Activated CD8-positive, alpha-beta T cell treated with anti-CD3 and anti-CD28 coated beads for 36 hours (primary cell): ENCODE measurements around the gene KCNIP1. TPM values are rescaled to one million over a fixed set of nuclear protein-coding genes. Genes with fewer than 3 reads are reported as not detected.

Experiments
- ATAC-seq: fragments of 200-7000 bp; cut with Tn5 transposase; one replicate; pipeline ENCODE4 v1.10.0; 2021; ENCODE audit warnings: mild to moderate bottlenecking, moderate library complexity
- CTCF ChIA-PET: fragments of 350-600 bp; sonication (Branson Sonifier 250); formaldehyde crosslinking; loops from one replicate; lab custom pipeline; 2021; ENCODE audit warnings: antibody characterized with exemption; lab: Charles Lee
- POLR2A ChIA-PET: fragments of 350-600 bp; sonication (Branson Sonifier 250); formaldehyde crosslinking; loops from one replicate; lab custom pipeline; 2021; ENCODE audit warnings: antibody characterized with exemption; lab: Charles Lee
- DNase-seq: peaks from one replicate; pipeline ENCODE4 v3.0.0-alpha.2; 2020
- H3K27ac Mint-ChIP-seq: one replicate; pipeline ENCODE4 v1.8.0; 2021; ENCODE audit warnings: mild to moderate bottlenecking, mixed read lengths
- H3K27me3 Mint-ChIP-seq: one replicate; pipeline ENCODE4 v1.8.0; 2021; ENCODE audit warnings: mixed read lengths
- H3K36me3 Mint-ChIP-seq: one replicate; pipeline ENCODE4 v1.8.0; 2021; ENCODE audit warnings: low read depth, mixed read lengths
- H3K4me1 Mint-ChIP-seq: one replicate; pipeline ENCODE4 v1.8.0; 2021; ENCODE audit warnings: low read depth, mixed read lengths
- H3K4me3 Mint-ChIP-seq: one replicate; pipeline ENCODE4 v1.8.0; 2021; ENCODE audit warnings: mild to moderate bottlenecking, moderate library complexity, mixed read lengths
- H3K9me3 Mint-ChIP-seq: one replicate; pipeline ENCODE4 v1.8.0; 2021; ENCODE audit warnings: mixed read lengths
- CTCF ChIP-seq: fragments of 200-600 bp; IDR thresholded peaks from one replicate; pipeline ENCODE4 v1.8.0; 2022; ENCODE audit warnings: antibody characterized with exemption, mild to moderate bottlenecking
- intact Hi-C: fragments of 100-400 bp; cut with micrococcal nuclease; formaldehyde crosslinking; loops from one replicate; pipeline ENCODE4 v1.10.0; 2022
- total RNA-seq, 2 experiments: library from RNA; stranded (reverse); gene quantifications; one replicate each; pipeline ENCODE4 v1.2.3, GENCODE V29; 2021

Gene KCNIP1
- total RNA-seq, 2 experiments from 2014 or later = not detected

GRCh38 chr5:170523142-170523551, 19.3 kb downstream of the KCNIP1 start:
- H3K27me3 Mint-ChIP-seq = peaks cover 3% of the 10 kb centered on the region
- no peak overlapping the region for H3K27ac Mint-ChIP-seq
- ATAC-seq = no peak
- no peak for DNase-seq
- no peak overlapping the region for H3K4me3 Mint-ChIP-seq
- H3K9me3 Mint-ChIP-seq = no peaks in the 10 kb centered on the region
- CTCF ChIA-PET = no interaction called here
- POLR2A ChIA-PET = no interaction called here
- no peaks in the 10 kb centered on the region for H3K4me1 Mint-ChIP-seq
- intact Hi-C loops = no loop called here
- H3K36me3 Mint-ChIP-seq = no peaks in the 10 kb centered on the region
- no peak for TF ChIP-seq CTCF

- TF ChIP-seq CTCF = no peak
- CTCF ChIA-PET = no interaction called here
- H3K9me3 Mint-ChIP-seq = no peaks in the 10 kb centered on the region
- ATAC-seq (no peak), DNase-seq (no peak)
- POLR2A ChIA-PET = no interaction called here
- no peak overlapping the region for H3K4me3 Mint-ChIP-seq
- H3K4me1 Mint-ChIP-seq = no peaks in the 10 kb centered on the region
- no peaks in the 10 kb centered on the region for H3K36me3 Mint-ChIP-seq
- intact Hi-C loops = no loop called here
- H3K27me3 Mint-ChIP-seq = peaks cover 3% of the 10 kb centered on the region
- H3K27ac Mint-ChIP-seq = no peak overlapping the region
These were observed 20.0 kb downstream of the KCNIP1 start for GRCh38 chr5:170523830-170524229.

GRCh38 chr5:170524576-170524975, 20.8 kb downstream of the KCNIP1 start:
- H3K4me3 Mint-ChIP-seq = no peak overlapping the region
- H3K4me1 Mint-ChIP-seq = no peaks in the 10 kb centered on the region
- H3K27me3 Mint-ChIP-seq = peaks cover 3% of the 10 kb centered on the region
- CTCF ChIA-PET = no interaction called here
- no peak for TF ChIP-seq CTCF
- POLR2A ChIA-PET = no interaction called here
- H3K36me3 Mint-ChIP-seq = no peaks in the 10 kb centered on the region
- no peak overlapping the region for H3K27ac Mint-ChIP-seq
- ATAC-seq (no peak), DNase-seq (no peak)
- intact Hi-C loops = no loop called here
- no peaks in the 10 kb centered on the region for H3K9me3 Mint-ChIP-seq

GRCh38 chr5:170525470-170526211, 21.8 kb downstream of the KCNIP1 start:
- H3K4me3 Mint-ChIP-seq = no peak overlapping the region
- ChIA-PET POLR2A (no interaction called here), CTCF (no interaction called here)
- H3K9me3 Mint-ChIP-seq = no peaks in the 10 kb centered on the region
- TF ChIP-seq CTCF = no peak
- DNase-seq (no peak), ATAC-seq (no peak)
- intact Hi-C loops = no loop called here
- peaks cover 3% of the 10 kb centered on the region for H3K27me3 Mint-ChIP-seq
- no peaks in the 10 kb centered on the region for H3K36me3 Mint-ChIP-seq
- H3K4me1 Mint-ChIP-seq = no peaks in the 10 kb centered on the region
- H3K27ac Mint-ChIP-seq = no peak overlapping the region

GRCh38 chr5:170527991-170528390, 24.2 kb downstream of the KCNIP1 start:
- H3K27me3 Mint-ChIP-seq = peaks cover 15% of the 10 kb centered on the region
- CTCF ChIA-PET = no interaction called here

More at GRCh38 chr5:170527991-170528390, 24.2 kb downstream of the KCNIP1 start:
- Mint-ChIP-seq H3K9me3 (no peaks in the 10 kb centered on the region), H3K36me3 (no peaks in the 10 kb centered on the region), H3K4me1 (no peaks in the 10 kb centered on the region), H3K4me3 (no peak overlapping the region), H3K27ac (no peak overlapping the region)
- POLR2A ChIA-PET = no interaction called here
- ATAC-seq (no peak), DNase-seq (no peak)
- intact Hi-C loops = no loop called here
- TF ChIP-seq CTCF = no peak
